Common myeloid progenitor, CD34-positive (primary cell): Measurements from ENCODE around the gene SLC9C1.

Source experiments
- CTCF ChIA-PET: fragments of 350-600 bp; sonication (Branson Sonifier 250); formaldehyde crosslinking; loops from one replicate; lab custom pipeline; 2021; ENCODE audit warnings: antibody characterized with exemption; lab: Charles Lee
- POLR2A ChIA-PET: fragments of 350-600 bp; sonication (Branson Sonifier 250); formaldehyde crosslinking; loops from one replicate; lab custom pipeline; 2021; ENCODE audit warnings: antibody characterized with exemption; lab: Charles Lee
- DNase-seq, 3 donors: peaks; one replicate each; pipeline versions ENCODE4 v3.0.0 to v3.0.0-alpha.2; 2013
- H3K27ac ChIP-seq, 2 experiments: 1 replicate in 1 of 2; 2 replicates in 1 of 2; pipeline ENCODE4 v1.7.0; 2013; ENCODE audit warnings: inconsistent platforms in 2 of 2, low read length in 2 of 2, mild to moderate bottlenecking in 2 of 2, low read depth in 1 of 2, moderate library complexity in 1 of 2; ENCODE audit not compliant: severe bottlenecking in 2 of 2, insufficient read depth in 1 of 2, poor library complexity in 1 of 2
- H3K27me3 ChIP-seq, 5 experiments: replicated peaks in 2 of 5; 1 replicate in 3 of 5; 2 replicates in 2 of 5; pipeline versions ENCODE4 v1.6.1 to v1.7.0; 2013; ENCODE audit warnings: low read length in 4 of 5, mild to moderate bottlenecking in 2 of 5, moderate library complexity in 2 of 5, inconsistent platforms in 1 of 5; ENCODE audit not compliant: insufficient read depth in 5 of 5, control insufficient read depth in 4 of 5
- H3K36me3 ChIP-seq, 4 experiments: 1 replicate in 2 of 4; 2 replicates in 2 of 4; pipeline versions ENCODE4 v1.6.1 to v1.7.0; 2013; ENCODE audit warnings: low read length in 3 of 4, control low read depth in 1 of 4, mild to moderate bottlenecking in 1 of 4; ENCODE audit not compliant: control insufficient read depth in 4 of 4, insufficient read depth in 4 of 4
- H3K4me1 ChIP-seq, 4 experiments: 1 replicate in 3 of 4; 2 replicates in 1 of 4; pipeline versions ENCODE4 v1.6.1 to v1.7.1; 2013; ENCODE audit warnings: low read length in 3 of 4, mild to moderate bottlenecking in 3 of 4, control low read depth in 1 of 4, inconsistent platforms in 1 of 4, moderate library complexity in 1 of 4; ENCODE audit not compliant: control insufficient read depth in 4 of 4, insufficient read depth in 4 of 4; ENCODE audit errors: control extremely low read depth in 1 of 4
- H3K4me3 ChIP-seq, 7 experiments: 1 replicate in 4 of 7; 2 replicates in 3 of 7; pipeline versions ENCODE4 v1.5.1 to v1.7.0; 2013; ENCODE audit warnings: mild to moderate bottlenecking in 7 of 7, low read length in 6 of 7, moderate library complexity in 6 of 7, inconsistent platforms in 2 of 7, low read depth in 2 of 7, control low read depth in 1 of 7; ENCODE audit not compliant: insufficient read depth in 4 of 7, control insufficient read depth in 1 of 7; ENCODE audit errors: extremely low read depth in 1 of 7
- H3K9me3 ChIP-seq, 5 experiments: 1 replicate in 4 of 5; 2 replicates in 1 of 5; pipeline versions ENCODE4 v1.6.1 to v1.7.1; 2013; ENCODE audit warnings: low read length in 4 of 5, mild to moderate bottlenecking in 2 of 5, inconsistent platforms in 1 of 5, low read depth in 1 of 5, moderate library complexity in 1 of 5; ENCODE audit not compliant: control insufficient read depth in 4 of 5, insufficient read depth in 2 of 5; ENCODE audit errors: control extremely low read depth in 1 of 5
- WGBS: methylation state at CpG from one replicate; pipeline ENCODE4 v1.1.5; 2013; ENCODE audit not compliant: insufficient coverage; 5-methylcytosine and 5-hydroxymethylcytosine counted together

Gene SLC9C1

DNA sequence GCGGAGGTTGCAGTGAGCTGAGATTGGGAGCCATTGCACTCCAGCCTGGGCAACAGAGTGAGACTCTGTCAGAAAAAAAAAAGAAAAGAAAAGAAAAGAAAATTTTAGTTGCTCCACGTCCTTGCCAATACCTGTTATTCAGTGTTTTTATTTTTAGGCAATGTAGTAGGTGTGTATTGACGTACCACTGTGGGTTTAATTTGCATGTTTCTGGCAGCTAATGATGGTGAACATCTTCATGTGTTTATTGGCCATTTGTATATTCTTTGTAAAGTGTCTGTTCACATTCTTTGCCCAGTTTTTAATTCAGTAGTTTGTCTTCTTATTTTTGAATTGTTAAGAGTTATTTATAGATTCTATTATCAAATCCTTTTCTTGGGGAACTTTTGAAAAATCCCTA, 122.9 kb downstream of the SLC9C1 start:
- H3K9me3 ChIP-seq, result peaks cover 0 to 2% (median 0%) of the 10 kb centered on the region in 5 experiments
- H3K4me1 ChIP-seq, result no peaks in the 10 kb centered on the region
- H3K27me3 ChIP-seq, result no peaks in the 10 kb centered on the region
- WGBS, result 93% methylated on average over 3 of the region's 3 CpGs
- H3K4me3 ChIP-seq, result no peak overlapping the region
- no peak for DNase-seq
- POLR2A ChIA-PET, result interaction anchor here (0.6 kb wide), 1 partner anchor 31 kb away, joined by 3 read pairs; no protein-coding TSS in a partner anchor
- H3K27ac ChIP-seq, result no peak overlapping the region
- H3K36me3 ChIP-seq, result no peaks in the 10 kb centered on the region
- CTCF ChIA-PET, result no interaction called here

DNA sequence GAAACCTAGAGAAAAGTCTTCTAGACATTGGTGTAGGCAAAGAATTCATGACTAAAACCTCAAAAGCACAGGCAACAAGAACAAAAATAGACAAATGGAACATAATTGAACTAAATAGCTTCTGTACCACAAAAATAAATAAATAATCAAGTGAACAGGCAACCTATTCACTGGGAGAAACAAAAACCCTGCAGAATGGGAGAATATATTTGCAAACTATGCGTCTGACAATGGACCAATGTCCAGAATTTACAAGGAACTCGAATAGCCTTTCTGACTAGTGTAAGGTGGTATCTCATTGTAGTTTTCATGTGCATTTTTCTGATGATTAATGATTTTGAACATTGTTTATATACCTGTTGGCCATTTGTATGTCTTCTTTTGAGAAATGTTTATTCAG, 124.0 kb downstream of the SLC9C1 start:
- H3K4me1 ChIP-seq, result no peaks in the 10 kb centered on the region
- H3K36me3 ChIP-seq, result no peaks in the 10 kb centered on the region
- WGBS, result 100% methylated on average over 1 of the region's 2 CpGs
- no peaks in the 10 kb centered on the region for H3K27me3 ChIP-seq
- H3K9me3 ChIP-seq, result peaks cover 0 to 8% (median 3%) of the 10 kb centered on the region in 5 experiments
- no peak overlapping the region for H3K27ac ChIP-seq
- DNase-seq, result no peak
- ChIA-PET CTCF (no interaction called here), POLR2A (no interaction called here)
- H3K4me3 ChIP-seq, result no peak overlapping the region

DNA sequence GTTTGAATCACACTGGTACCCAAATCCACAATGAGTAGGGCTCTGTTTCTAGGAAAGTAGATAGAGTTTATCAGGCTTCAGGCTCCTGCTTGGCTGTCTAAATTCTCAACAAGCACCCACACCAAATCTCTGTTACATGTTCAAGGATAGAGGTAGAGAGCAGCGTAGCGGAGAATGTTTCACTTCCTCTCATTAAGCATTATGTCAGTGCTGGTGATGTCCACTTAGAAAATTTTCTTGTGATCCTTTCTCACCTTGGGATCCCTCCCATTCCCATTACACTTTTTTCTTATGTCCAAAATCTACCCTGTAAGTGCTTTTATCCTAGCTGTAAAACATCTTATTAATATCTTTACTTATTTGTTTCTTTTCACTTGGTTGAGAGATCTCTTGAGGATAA, 126.3 kb downstream of the SLC9C1 start:
- ChIA-PET POLR2A (no interaction called here), CTCF (no interaction called here)
- H3K4me1 ChIP-seq, result no peaks in the 10 kb centered on the region
- no peak overlapping the region for H3K4me3 ChIP-seq
- no peak overlapping the region for H3K27ac ChIP-seq
- no peak for DNase-seq
- no peaks in the 10 kb centered on the region for H3K27me3 ChIP-seq
- peaks cover 0 to 8% (median 3%) of the 10 kb centered on the region in 5 experiments for H3K9me3 ChIP-seq
- WGBS, result no CpG with 5 or more reads among the region's 2 CpGs
- no peaks in the 10 kb centered on the region for H3K36me3 ChIP-seq

DNA sequence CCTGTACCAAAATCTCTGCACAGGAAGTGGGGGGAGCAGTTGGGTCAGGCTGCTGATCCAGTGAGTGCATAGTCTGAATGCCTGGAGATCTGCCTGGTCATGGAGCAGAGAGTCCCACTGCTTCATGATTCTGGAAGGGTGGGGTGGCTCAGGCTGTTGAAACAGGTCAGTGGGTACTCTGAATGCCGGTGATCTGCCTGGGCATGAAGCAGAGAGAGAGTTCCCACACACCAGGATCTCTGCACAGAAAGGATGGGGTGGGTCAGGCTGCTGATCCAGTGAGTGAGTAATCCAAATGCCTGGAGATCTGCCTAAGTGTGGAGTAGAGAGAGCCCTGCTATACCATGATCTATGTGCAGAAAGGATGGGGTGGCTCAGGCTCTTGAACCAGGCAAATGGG, 144.9 kb downstream of the SLC9C1 start:
- Histone ChIP-seq H3K36me3 (peaks cover 0 to 2% (median 0%) of the 10 kb centered on the region in 4 experiments), H3K4me1 (no peaks in the 10 kb centered on the region), H3K27ac (no peak overlapping the region), H3K27me3 (no peaks in the 10 kb centered on the region), H3K4me3 (no peak overlapping the region), H3K9me3 (peaks cover 1 to 20% (median 10%) of the 10 kb centered on the region in 5 experiments)
- no peak for DNase-seq
- ChIA-PET POLR2A (no interaction called here), CTCF (interaction anchor here (1.1 kb wide), 1 partner anchor 369 kb away, joined by 3 read pairs; no protein-coding TSS in a partner anchor)
- 80% methylated on average over 1 of the region's 1 CpG for WGBS

DNA sequence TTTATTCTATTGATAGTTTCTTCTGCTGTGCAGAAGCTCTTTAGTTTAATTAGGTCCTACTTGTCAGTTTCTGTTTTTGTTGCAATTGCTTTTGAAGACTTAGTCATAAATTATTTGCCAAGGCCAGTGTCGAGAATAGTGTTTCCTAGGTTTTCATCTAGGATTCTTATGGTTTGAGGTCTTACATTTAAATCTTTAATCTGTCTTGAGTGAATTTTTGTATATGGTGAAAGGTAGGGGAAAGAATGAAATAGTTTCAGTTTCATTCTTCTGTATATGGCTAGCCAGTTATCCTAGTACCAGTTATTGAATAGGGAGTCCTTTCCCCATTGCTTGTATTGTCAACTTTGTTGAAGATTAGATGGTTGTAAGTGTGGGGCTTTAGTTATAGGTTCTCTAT, 150.3 kb downstream of the SLC9C1 start:
- WGBS, result 50% methylated on average over 1 of the region's 1 CpG
- no peak overlapping the region for H3K4me3 ChIP-seq
- peaks cover 0 to under 1% (median 0%) of the 10 kb centered on the region in 4 experiments for H3K36me3 ChIP-seq
- H3K4me1 ChIP-seq, result no peaks in the 10 kb centered on the region
- ChIA-PET POLR2A (interaction anchor here (0.7 kb wide), 1 partner anchor 179 kb away, joined by 3 read pairs; no protein-coding TSS in a partner anchor), CTCF (no interaction called here)
- no peak for DNase-seq
- H3K27ac ChIP-seq, result no peak overlapping the region
- H3K27me3 ChIP-seq, result no peaks in the 10 kb centered on the region
- H3K9me3 ChIP-seq, result peaks cover 0 to 11% (median 2%) of the 10 kb centered on the region in 5 experiments

DNA sequence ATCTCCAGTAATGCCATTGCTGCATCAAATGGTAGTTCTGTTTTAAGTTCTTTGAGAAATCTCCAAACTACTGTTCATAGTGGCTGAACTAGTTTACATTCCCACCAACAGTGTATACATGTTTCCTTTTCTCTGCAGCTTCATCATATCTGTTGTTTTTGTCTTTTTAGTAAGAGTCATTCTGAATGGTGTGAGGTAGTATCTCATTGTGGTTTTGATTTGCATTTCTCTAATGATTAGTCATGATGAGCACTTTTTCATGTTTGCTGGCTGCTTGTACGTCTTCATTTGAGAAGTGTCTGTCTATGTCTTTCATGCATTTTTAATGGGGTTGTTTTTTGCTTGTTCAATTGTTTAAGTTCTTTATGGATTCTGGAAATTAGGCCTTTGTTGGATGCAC, 150.8 kb downstream of the SLC9C1 start:
- ChIA-PET CTCF (no interaction called here), POLR2A (no interaction called here)
- 80% methylated on average over 1 of the region's 1 CpG for WGBS
- no peak overlapping the region for H3K4me3 ChIP-seq
- H3K4me1 ChIP-seq, result peaks cover 0 to 4% (median 1%) of the 10 kb centered on the region in 4 experiments
- no peak overlapping the region for H3K27ac ChIP-seq
- H3K9me3 ChIP-seq, result peaks cover 0 to 8% (median 1%) of the 10 kb centered on the region in 5 experiments
- no peak for DNase-seq
- H3K36me3 ChIP-seq, result no peaks in the 10 kb centered on the region
- H3K27me3 ChIP-seq, result no peaks in the 10 kb centered on the region

DNA sequence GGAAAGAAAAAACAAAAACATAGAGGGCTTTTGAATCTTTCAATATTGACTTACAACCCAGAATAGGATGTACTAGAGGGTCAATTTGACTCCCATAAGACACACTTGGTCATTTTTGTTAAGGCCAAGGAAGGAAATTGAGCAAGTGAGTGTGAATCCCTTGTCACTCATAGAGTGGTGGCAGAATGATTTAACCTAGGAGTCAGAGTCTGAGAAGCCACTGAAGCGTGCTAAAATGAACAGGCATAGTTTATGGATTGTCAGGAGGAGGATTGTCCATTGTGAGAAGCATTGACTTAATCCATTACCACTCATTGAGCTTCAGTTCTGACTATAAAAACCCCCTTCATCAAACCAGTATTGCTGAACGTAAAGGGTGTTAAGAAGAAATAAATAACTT, 152.7 kb downstream of the SLC9C1 start:
- H3K4me3 ChIP-seq, result no peak overlapping the region
- H3K27me3 ChIP-seq, result no peaks in the 10 kb centered on the region
- POLR2A ChIA-PET, result no interaction called here
- peaks cover 0 to 8% (median 1%) of the 10 kb centered on the region in 5 experiments for H3K9me3 ChIP-seq
- DNase-seq, result no peak
- CTCF ChIA-PET, result no interaction called here
- peaks cover 4 to 20% (median 11%) of the 10 kb centered on the region in 4 experiments for H3K4me1 ChIP-seq
- no peak overlapping the region for H3K27ac ChIP-seq
- H3K36me3 ChIP-seq, result no peaks in the 10 kb centered on the region
- no CpG with 5 or more reads among the region's 2 CpGs for WGBS
